KOPT-K1 (cell line): ENCODE results near the gene KIAA1210.

Experiments used
- H3K27ac ChIP-seq: fragments of 200-600 bp; sonication (generic); 2 replicates; pipeline ENCODE4 v1.5.1; 2016; ENCODE audit warnings: antibody characterized with exemption, mild to moderate bottlenecking, low read depth, low read length; ENCODE audit not compliant: poor library complexity, severe bottlenecking
- H3K36me3 ChIP-seq: fragments of 200-600 bp; sonication (generic); 2 replicates; pipeline ENCODE4 v1.5.1; 2017; ENCODE audit warnings: antibody characterized with exemption, mild to moderate bottlenecking, low read length, moderate library complexity; ENCODE audit not compliant: insufficient read depth
- H3K9me3 ChIP-seq: fragments of 200-600 bp; sonication (generic); 2 replicates; pipeline ENCODE4 v1.5.1; 2017; ENCODE audit warnings: antibody characterized with exemption, low read length, mild to moderate bottlenecking; ENCODE audit not compliant: insufficient read depth, poor library complexity, severe bottlenecking

KIAA1210 gene

GRCh38 chrX:119127650-119128049, at the start of gene KIAA1210:
TSS of gene KIAA1210 (minus strand) at chrX:119127812. CDS start at chrX:119123642, 4,170 bp downstream.
- H3K36me3 ChIP-seq, result no peaks in the 10 kb centered on the region
- no peaks in the 10 kb centered on the region for H3K9me3 ChIP-seq
- H3K27ac ChIP-seq, result no peak within 1 kb of the TSS

- no peaks in the 10 kb centered on the region for H3K36me3 ChIP-seq
- no peak overlapping the region for H3K27ac ChIP-seq
- H3K9me3 ChIP-seq, result no peaks in the 10 kb centered on the region
Measured at GRCh38 chrX:119177278-119177677, 49.7 kb upstream of the KIAA1210 start.

- H3K36me3 ChIP-seq, result no peaks in the 10 kb centered on the region
Measured at GRCh38 chrX:119174900-119175299, 47.3 kb upstream of the KIAA1210 start.

GRCh38 chrX:119168104-119168503, 40.5 kb upstream of the KIAA1210 start:
- H3K27ac ChIP-seq, result no peak overlapping the region
- no peaks in the 10 kb centered on the region for H3K9me3 ChIP-seq
- no peaks in the 10 kb centered on the region for H3K36me3 ChIP-seq

More at GRCh38 chrX:119174900-119175299, 47.3 kb upstream of the KIAA1210 start:
- Histone ChIP-seq H3K27ac (no peak overlapping the region), H3K9me3 (no peaks in the 10 kb centered on the region)

GRCh38 chrX:119158226-119158625, 30.6 kb upstream of the KIAA1210 start:
- Histone ChIP-seq H3K27ac (no peak overlapping the region), H3K9me3 (no peaks in the 10 kb centered on the region)

GRCh38 chrX:119156241-119156640, 28.6 kb upstream of the KIAA1210 start:
- no peak overlapping the region for H3K27ac ChIP-seq
- H3K36me3 ChIP-seq, result no peaks in the 10 kb centered on the region
- H3K9me3 ChIP-seq, result no peaks in the 10 kb centered on the region

More at GRCh38 chrX:119158226-119158625, 30.6 kb upstream of the KIAA1210 start:
- H3K36me3 ChIP-seq, result no peaks in the 10 kb centered on the region

- H3K9me3 ChIP-seq, result no peaks in the 10 kb centered on the region
- no peak overlapping the region for H3K27ac ChIP-seq
- no peaks in the 10 kb centered on the region for H3K36me3 ChIP-seq
Measured at GRCh38 chrX:119155416-119156035, 27.9 kb upstream of the KIAA1210 start.

- H3K27ac ChIP-seq, result no peak overlapping the region
- H3K36me3 ChIP-seq, result no peaks in the 10 kb centered on the region
- no peaks in the 10 kb centered on the region for H3K9me3 ChIP-seq
Measured at GRCh38 chrX:119151051-119151380, 23.4 kb upstream of the KIAA1210 start.

- no peaks in the 10 kb centered on the region for H3K9me3 ChIP-seq
- no peaks in the 10 kb centered on the region for H3K36me3 ChIP-seq
- no peak overlapping the region for H3K27ac ChIP-seq
Measured at GRCh38 chrX:119150163-119151050, 22.8 kb upstream of the KIAA1210 start.

GRCh38 chrX:119147486-119147885, 19.9 kb upstream of the KIAA1210 start:
- Histone ChIP-seq H3K27ac (no peak overlapping the region), H3K9me3 (no peaks in the 10 kb centered on the region), H3K36me3 (no peaks in the 10 kb centered on the region)

- Histone ChIP-seq H3K36me3 (no peaks in the 10 kb centered on the region), H3K9me3 (no peaks in the 10 kb centered on the region), H3K27ac (no peak overlapping the region)
Measured at GRCh38 chrX:119145241-119145653, 17.6 kb upstream of the KIAA1210 start.

GRCh38 chrX:119134466-119134865, 6.9 kb upstream of the KIAA1210 start:
- no peaks in the 10 kb centered on the region for H3K9me3 ChIP-seq
- no peak overlapping the region for H3K27ac ChIP-seq
- no peaks in the 10 kb centered on the region for H3K36me3 ChIP-seq

GRCh38 chrX:119132961-119133360, 5.3 kb upstream of the KIAA1210 start:
- Histone ChIP-seq H3K27ac (no peak overlapping the region), H3K9me3 (no peaks in the 10 kb centered on the region), H3K36me3 (no peaks in the 10 kb centered on the region)

GRCh38 chrX:119132316-119132715, 4.7 kb upstream of the KIAA1210 start:
- Histone ChIP-seq H3K27ac (no peak overlapping the region), H3K36me3 (no peaks in the 10 kb centered on the region), H3K9me3 (no peaks in the 10 kb centered on the region)

GRCh38 chrX:119130911-119131310, 3.3 kb upstream of the KIAA1210 start:
- Histone ChIP-seq H3K36me3 (no peaks in the 10 kb centered on the region), H3K27ac (no peak overlapping the region), H3K9me3 (no peaks in the 10 kb centered on the region)

- H3K9me3 ChIP-seq, result no peaks in the 10 kb centered on the region
- H3K36me3 ChIP-seq, result no peaks in the 10 kb centered on the region
- no peak overlapping the region for H3K27ac ChIP-seq
Measured at GRCh38 chrX:119121341-119121740, 6.3 kb downstream of the KIAA1210 start.
